CD4-positive, alpha-beta T cell treated with Interleukin-17A for 1 hour (primary cell): ENCODE results near the gene KRT36.

ENCODE experiments used
- DNase-seq: peaks from one replicate; pipeline ENCODE4 v3.0.0-alpha.2; 2020

Gene KRT36

DNA sequence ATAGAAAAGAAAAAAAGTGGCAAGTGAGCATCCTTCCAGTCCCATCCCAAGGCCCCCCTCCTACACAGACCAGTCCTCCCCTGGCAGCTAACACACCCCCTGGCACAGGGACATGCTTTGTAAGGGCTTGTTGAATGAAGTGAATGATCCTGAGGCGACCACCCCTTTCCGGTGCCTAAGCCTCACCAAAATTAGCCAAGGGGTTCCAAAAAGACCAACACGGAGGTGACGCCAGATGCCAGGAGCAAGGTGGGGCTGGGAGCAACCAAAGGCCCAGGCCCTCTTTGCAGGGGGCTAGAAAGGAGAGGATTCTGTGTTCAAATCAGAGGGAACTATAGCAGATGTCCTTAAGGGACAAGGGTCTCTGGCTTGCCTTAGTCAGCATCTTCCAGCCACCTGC, 14.3 kb downstream of the KRT36 start:
- no peak for DNase-seq

- DNase-seq = no peak
These were observed 14.8 kb downstream of the KRT36 start for GRCh38 chr17:41474863-41475262.

GRCh38 chr17:41468346-41468745, 21.4 kb downstream of the KRT36 start:
- DNase-seq = no peak

- no peak for DNase-seq
These were observed 22.1 kb downstream of the KRT36 start for GRCh38 chr17:41467561-41467960.

DNA sequence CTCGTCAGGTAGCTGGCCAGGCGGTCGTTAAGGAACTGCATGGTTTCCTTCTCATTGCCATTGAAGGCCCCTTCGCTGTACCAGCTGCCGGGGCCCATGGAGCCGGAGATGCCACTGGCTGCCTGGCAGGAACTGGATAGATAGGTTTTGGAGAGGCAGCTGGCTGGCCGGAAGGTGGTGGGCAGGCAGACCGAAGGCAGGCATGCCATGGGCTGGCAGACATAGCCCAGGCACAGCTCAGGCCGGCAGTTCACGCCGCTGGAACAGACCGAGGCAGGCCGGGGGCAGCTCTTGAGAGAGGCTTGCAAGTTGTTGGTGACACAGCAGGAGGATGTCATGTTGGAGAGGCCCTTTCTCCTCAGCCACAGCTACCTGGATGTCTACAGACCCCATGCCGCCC, 22.7 kb downstream of the KRT36 start, which contains the start of gene KRT32:
TSS of gene KRT32 (minus strand) at position 399 of the 400 bp plus-strand sequence. CDS start at position 338, 61 bp downstream.
- no peak for DNase-seq

DNA sequence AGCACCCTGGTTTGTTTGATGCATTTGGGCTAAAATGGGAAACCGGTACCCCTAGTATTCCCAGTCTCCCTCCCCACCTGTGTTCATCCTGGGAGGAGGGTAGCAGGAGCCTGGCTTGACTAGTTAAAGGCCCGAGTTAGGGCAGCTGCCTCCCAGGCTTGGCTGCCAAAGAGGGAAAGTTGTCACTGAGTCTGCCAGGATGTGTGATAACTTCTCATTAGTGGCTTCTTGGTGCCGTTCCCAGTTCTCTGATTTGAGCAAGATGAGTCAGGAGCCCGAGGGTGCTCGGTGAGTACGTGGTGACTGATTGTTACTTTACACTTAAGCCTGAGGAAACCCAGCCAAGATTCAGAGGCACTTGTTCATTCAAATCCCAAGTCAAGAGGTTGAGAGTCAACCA, 25.0 kb downstream of the KRT36 start:
- DNase-seq = no peak

DNA sequence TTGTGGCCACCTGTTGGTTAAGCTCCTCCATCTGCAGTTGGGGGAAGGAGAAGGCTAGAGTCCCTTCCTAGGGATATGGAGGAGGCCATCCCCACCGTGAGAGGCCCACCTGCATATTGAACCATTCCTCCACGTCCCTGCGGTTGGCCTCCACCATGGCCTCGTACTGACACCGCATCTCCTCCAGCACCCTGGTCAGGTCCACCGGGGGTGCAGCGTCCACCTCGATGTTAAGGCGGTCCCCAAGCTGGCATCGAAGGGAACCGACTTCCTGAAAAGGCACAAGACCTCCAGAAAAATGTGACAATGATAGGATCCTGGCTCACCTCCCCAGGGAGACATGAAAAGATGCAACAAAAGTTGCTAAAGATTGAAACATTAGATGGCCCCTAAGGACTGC, 25.5 kb downstream of the KRT36 start:
- no peak for DNase-seq

DNA sequence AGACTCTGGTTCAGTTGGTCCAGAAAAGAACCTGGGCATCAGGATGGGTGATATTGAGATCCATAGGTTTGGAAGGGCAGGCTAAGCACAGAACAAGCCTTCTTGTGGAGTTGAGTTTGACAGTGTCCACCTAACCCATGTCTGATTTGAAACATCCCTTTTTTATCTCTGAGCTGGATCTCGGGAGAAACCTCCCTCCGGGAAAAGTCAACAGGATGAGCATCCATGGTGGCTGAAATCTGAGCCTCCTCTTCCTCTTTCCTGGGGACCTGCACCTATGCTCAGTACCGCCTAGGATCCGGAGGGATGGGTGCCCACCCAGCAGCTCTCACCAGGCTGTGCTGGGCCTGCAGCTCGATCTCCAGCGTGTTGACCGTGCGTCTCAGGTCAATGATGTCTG, 26.0 kb downstream of the KRT36 start:
- no peak for DNase-seq

DNA sequence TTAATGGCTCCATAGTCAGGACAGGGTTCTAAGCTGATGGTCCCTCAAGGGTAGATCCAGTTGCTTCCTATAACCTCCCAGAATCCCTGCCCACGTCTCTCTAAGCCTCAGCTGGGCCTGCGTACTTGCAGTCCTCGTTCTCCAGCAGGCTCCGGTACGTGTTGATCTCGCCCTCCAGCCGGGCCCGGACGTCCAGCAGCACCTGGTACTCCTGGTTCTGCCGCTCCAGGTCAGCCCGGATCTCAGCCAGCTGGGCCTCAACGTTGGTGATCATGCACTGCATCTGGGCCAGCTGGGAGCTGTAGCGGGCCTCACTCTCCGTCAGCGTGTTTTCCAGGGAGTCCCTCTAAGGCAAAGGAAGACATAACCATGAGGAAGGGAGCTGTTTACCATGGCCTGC, 27.0 kb downstream of the KRT36 start:
- DNase-seq = no peak

DNA sequence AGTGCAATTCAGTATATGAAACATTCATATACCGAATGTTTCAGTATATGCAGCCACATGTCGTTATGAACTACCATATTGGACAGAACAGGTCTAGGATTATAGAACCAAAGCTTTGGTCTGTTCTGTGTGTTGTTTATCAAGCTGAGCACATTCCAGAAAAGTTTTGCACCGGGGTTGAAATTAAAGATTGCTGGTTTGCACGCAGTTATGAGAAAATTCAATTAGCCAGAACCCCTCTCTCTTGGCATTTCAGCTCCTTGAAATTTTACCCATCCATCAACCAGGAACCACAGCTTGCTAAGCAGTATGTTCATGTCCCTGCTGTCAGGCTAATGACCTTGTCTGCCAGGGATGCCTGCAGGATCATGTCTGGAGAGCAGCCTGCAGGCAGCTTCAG, 32.0 kb downstream of the KRT36 start:
- DNase-seq = no peak

DNA sequence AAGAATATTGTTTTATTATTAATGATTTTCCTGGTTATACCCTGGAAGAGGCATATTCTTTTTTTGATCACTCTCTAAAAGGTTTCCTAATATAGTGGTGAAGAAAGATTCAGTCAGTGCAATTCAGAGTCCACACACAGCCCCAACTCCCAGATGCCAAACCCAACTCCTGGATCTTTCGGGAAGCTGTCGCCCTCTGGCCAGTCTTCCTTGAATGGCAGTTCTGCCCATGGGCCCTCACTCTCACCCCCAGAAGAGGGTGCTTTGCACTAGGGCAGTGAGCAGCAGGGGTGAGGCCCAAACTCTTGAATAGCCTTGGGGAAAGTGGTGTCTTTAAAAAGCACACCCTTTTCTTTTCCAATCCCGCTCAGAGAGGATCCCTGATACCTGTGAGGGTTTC, 33.5 kb downstream of the KRT36 start:
- DNase-seq = no peak

DNA sequence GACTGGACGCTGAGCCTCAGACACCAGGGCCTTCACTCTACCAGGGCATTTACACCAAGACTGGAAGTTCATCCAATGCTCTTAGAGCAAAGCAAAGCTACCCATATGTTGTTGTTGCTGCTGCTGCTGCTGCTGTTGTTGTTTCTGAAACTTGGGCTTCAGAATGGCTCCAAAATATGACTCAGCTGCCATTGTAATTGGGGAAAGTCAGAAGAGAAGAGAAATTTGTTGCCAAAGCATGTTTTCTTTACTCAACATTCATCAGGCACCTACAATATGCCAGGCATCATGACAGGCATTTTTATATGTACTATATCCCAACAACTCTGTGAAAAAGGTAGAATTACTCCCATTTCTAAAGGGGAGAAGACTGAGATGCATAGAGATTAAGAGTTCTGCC, 34.5 kb downstream of the KRT36 start:
- DNase-seq = no peak

- no peak for DNase-seq
These were observed 36.6 kb downstream of the KRT36 start for GRCh38 chr17:41453066-41453465.

DNA sequence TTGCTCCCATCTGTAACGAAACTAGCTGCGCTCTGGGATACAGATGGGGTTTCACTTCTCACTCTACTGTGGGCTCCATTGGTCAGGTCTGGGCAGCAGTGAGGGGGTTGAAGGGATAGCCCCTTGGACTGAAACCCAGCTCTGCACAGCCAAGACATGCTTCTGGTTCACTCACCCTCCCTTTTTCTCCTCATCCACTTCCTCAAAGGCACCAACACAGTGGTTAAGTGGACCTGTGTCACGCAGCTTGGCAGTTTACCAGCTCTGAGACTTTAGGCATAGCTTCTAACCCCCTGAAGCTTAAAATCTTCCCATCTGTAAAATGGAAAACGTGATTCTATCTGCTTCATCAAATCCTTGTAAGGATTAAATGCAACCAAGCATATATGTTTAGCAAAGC, 37.4 kb downstream of the KRT36 start:
- DNase-seq = no peak

DNA sequence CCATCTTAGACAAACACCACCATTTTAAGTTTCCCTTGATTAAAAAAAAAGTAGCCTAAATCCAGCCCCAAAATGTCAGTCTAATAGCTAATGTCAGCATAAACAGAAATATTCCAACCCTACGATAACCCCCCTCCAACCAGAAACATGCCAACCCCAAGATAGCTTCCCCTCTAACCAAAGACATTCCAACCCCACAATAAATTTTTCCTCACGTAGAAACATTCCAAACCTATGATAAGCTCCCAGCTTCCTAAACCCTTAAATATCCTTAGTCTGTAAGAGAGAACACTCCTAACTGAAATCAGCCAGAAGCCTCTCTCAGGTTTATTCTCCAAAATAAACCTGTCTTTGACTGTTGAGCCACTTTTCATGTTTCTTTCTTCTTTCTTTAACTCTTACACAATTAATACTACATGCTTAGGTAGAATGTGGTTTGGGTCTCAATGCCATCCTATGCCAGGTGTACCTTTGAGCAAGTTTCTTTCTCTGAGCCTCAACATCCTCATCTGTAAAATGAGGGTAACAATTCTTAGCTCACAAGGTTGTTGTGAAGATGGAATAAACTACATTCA, 38.5 kb downstream of the KRT36 start:
- DNase-seq = no peak

GRCh38 chr17:41449008-41449407, 40.7 kb downstream of the KRT36 start:
- DNase-seq = no peak

DNA sequence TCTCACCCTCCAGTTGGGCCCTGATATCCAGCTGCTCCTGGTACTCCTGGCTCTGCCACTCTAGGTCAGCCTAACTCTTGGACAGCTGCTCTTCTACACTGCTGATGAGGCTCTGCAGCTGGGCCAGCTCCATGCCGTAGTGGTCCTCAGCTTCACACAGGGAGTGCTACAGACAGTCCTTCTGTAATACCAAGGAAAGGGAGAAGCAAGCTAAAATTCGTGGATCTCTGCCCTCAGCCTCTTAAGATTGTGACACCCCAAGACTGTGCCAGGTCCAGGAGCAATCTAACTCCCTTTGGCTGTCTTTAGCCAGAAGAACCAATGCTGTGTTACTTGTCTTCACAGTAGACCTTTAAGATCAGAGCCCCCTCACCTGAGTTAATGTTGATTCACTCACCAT, 41.2 kb downstream of the KRT36 start:
- no peak for DNase-seq

GRCh38 chr17:41446806-41447205, 42.9 kb downstream of the KRT36 start:
- no peak for DNase-seq

GRCh38 chr17:41444640-41445039, 45.1 kb downstream of the KRT36 start:
- no peak for DNase-seq

DNA sequence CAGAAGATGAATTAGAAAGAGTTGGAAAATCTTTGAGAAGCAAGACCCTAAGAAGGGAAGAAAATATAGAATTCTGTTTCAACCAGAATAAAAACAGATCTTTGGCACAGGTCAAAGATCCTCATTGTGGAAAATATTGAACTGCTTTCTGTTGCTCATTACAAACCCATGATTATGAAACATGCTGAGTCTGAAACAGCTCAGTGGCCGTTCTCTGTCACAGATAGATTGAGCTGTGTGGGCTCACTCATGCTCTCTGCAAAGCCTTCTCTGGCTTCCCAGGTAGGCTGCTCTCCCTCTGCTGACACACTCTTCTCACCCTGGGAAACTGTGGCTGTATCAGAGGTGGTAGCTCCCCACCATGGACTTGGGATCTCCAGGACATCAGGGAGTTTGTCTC, 45.5 kb downstream of the KRT36 start:
- DNase-seq = no peak

- DNase-seq = no peak
These were observed 47.0 kb downstream of the KRT36 start for GRCh38 chr17:41442739-41443138.

DNA sequence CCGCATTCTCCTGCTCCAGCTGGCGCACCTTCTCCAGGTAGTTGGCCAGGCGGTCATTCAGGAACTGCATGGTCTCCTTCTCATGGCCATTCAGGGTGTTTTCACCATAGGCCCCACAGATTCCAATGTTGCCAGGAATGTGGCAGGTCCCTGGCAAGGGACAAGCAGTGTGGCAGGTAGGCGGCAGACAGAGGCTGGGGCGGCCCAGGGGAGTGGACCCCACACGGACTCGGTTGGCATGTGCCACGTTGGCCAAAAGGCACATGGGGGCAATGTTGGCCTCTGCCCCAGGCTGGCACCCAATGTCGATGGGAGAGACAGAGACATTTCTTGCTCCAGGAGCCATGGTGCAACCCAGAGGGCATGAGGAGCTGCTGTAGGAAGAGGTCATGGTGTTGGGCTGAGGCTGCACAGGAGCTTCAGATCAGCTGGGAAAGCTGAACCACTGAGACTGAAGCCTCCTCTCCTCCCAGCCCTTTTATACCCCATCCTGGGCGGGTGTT, 49.1 kb downstream of the KRT36 start, which contains the start of gene KRT38:
TSS of gene KRT38 (minus strand) at position 453 of the 503 bp plus-strand sequence. CDS start at position 391, 62 bp downstream.
- no peak for DNase-seq

GRCh38 chr17:41439375-41439774, 50.3 kb downstream of the KRT36 start:
- DNase-seq = no peak

DNA sequence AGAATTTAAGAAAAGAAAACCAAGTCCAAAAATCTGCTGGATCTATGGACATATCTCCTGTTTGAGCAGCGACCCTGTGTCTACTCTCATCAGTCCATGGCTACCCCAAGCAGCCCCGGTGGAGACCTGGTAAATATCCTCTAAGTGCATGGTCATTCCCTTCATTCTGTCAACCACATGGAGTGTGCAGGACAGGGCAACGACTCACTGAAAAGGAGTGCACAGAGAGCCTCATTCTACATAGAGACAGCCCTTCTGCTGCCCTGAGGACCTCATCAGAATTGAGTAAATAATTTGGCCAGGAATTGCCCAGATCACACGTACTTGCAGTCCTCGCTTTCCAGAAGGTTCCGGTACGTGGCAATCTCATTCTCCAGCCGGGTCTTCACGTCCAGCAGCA, 51.9 kb downstream of the KRT36 start:
- DNase-seq = no peak

GRCh38 chr17:41437254-41437653, 52.5 kb downstream of the KRT36 start:
- no peak for DNase-seq
